Thymus (tissue), 11 donors: Measurements from ENCODE around the gene ZNF679. TPM values are rescaled to one million over a fixed set of nuclear protein-coding genes. Genes with fewer than 3 reads are reported as not detected.
"Not testable (repeated sequence)": the region's sequence is repeated elsewhere in the genome, so short reads cannot be mapped to it uniquely, and the experiment has no call there.

ENCODE experiments used
- DNase-seq, 9 donors: peaks; one replicate each; pipeline ENCODE4 v3.0.0-alpha.2; 2013; ENCODE audit warnings: low spot score in 9 of 9, low read depth in 6 of 9, missing footprints in 1 of 9
- H3K27ac ChIP-seq, 2 donors: one replicate each; pipeline ENCODE4 v1.5.1; 2013; ENCODE audit warnings: control low read depth in 1 of 2, low read depth in 1 of 2, low read length in 1 of 2, mild to moderate bottlenecking in 1 of 2, moderate library complexity in 1 of 2
- H3K27me3 ChIP-seq, 2 donors: one replicate each; pipeline ENCODE4 v1.5.1; 2013; ENCODE audit warnings: low read length in 1 of 2; ENCODE audit not compliant: control insufficient read depth in 2 of 2, insufficient read depth in 1 of 2
- H3K36me3 ChIP-seq, 2 donors: one replicate each; pipeline ENCODE4 v1.5.1; 2013; ENCODE audit warnings: low read length in 1 of 2, mild to moderate bottlenecking in 1 of 2, moderate library complexity in 1 of 2; ENCODE audit not compliant: control insufficient read depth in 2 of 2, insufficient read depth in 2 of 2
- H3K4me1 ChIP-seq, 2 donors: one replicate each; pipeline ENCODE4 v1.5.1; 2013; ENCODE audit warnings: low read length in 2 of 2; ENCODE audit not compliant: control insufficient read depth in 2 of 2, insufficient read depth in 2 of 2
- H3K4me3 ChIP-seq, 2 donors: one replicate each; pipeline ENCODE4 v1.5.1; 2013; ENCODE audit warnings: low read length in 2 of 2, control low read depth in 1 of 2, mild to moderate bottlenecking in 1 of 2
- H3K9me3 ChIP-seq, 2 donors: one replicate each; pipeline ENCODE4 v1.5.1; 2013; ENCODE audit warnings: low read length in 1 of 2, mild to moderate bottlenecking in 1 of 2; ENCODE audit not compliant: control insufficient read depth in 2 of 2, insufficient read depth in 1 of 2
- WGBS: extraction: QIAGEN DNeasy Blood & Tissue Kit; methylation state at CpG from one replicate; pipeline ENCODE4 v1.1.7; 2013; 5-methylcytosine and 5-hydroxymethylcytosine counted together
- polyA plus RNA-seq: library from polyadenylated mRNA; stranded (reverse); fragments of 200-250 nt; gene quantifications from one replicate; pipeline ENCODE4 v1.2.3, GENCODE V29; 2013
- total RNA-seq: library from RNA; stranded (reverse); fragments of 120-200 nt; gene quantifications from one replicate; pipeline ENCODE4 v1.2.4, GENCODE V29; 2013
- donor health status: healthy.

ZNF679 gene
- total and polyA plus RNA-seq, 2 donors: not detected

DNA sequence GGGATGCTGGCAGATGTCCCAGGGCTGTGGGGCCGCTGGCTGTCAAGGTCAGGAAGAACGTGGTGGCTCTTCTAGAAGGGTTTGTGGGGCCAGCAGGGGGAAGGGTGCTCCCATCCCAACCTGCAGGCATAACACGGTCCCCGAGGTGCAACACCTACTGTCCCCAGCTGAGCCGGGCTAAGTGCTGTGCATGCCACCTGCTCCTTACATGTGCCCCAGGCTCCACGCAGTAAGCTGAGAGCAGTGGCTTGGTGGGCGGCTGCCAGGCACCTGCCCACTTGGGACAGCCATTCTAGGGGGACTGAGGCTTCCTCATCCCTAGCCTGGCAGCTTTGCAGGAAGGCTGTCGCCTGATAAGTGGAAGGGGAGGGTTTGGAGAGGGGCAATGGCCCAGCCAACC, 35.5 kb upstream of the ZNF679 start:
- DNase-seq: no peak
- no peak overlapping the region for H3K27ac ChIP-seq
- H3K36me3 ChIP-seq: no peaks in the 10 kb centered on the region
- H3K4me1 ChIP-seq: no peaks in the 10 kb centered on the region
- no peaks in the 10 kb centered on the region for H3K27me3 ChIP-seq
- peaks cover 0 to 27% of the 10 kb centered on the region in 2 donors for H3K9me3 ChIP-seq
- 83% methylated on average over 8 of the region's 8 CpGs for WGBS
- no peak overlapping the region for H3K4me3 ChIP-seq

DNA sequence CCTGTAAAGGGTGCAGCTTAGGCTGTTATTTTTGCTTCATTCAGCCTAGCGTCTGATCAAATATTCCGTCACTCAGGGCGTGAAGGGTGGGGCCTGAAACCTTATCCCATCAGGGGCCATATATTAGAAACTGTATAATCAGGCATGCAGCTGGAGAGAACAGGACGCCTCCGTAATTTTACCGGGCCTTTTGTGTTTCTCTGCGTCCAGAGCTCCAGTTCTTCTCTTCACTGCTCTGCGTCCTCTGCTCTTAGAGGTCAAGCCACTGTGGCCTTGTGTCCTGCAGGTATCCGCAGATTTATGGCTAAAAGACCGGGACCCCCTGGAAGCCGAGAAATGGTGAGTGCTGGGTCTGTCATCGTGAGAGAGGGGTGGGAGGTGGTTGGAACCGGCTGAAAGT, 21.4 kb upstream of the ZNF679 start, which contains the start of gene ZNF735:
Gene ZNF735, plus strand, starts transcription at position 301 of the 400 bp plus-strand sequence. Its CDS starts 0 bp downstream, at position 301.
- H3K27ac ChIP-seq: no peak within 1 kb of the TSS
- no peak within 1 kb of the TSS for H3K4me3 ChIP-seq
- no peaks in the 10 kb centered on the region for H3K36me3 ChIP-seq
- no peak for DNase-seq
- WGBS: 92% methylated on average over 13 of the region's 13 CpGs
- no peaks in the 10 kb centered on the region for H3K27me3 ChIP-seq
- H3K4me1 ChIP-seq: no peaks in the 10 kb centered on the region
- peaks cover 0 to 29% of the 10 kb centered on the region in 2 donors for H3K9me3 ChIP-seq

DNA sequence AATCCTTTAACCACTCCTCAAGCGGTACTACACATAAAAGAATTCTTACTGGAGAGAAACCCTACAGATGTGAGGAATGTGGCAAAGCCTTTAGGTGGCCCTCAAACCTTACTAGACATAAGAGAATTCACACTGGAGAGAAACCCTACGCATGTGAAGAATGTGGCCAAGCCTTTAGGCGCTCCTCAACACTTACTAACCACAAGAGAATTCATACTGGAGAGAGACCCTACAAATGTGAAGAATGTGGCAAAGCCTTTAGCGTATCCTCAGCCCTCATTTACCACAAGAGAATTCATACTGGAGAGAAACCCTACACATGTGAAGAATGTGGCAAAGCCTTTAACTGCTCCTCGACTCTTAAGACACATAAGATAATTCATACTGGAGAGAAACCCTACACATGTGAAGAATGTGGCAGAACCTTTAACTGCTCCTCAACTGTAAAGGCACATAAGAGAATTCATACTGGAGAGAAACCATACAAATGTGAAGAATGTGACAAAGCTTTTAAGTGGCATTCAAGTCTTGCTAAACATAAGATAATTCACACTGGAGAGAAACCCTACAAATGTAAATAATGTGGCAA, 8.5 kb upstream of the ZNF679 start:
- H3K9me3 ChIP-seq: peaks cover 0 to 12% of the 10 kb centered on the region in 2 donors
- DNase-seq, H3K27me3 ChIP-seq, H3K27ac ChIP-seq, H3K4me1 ChIP-seq, H3K36me3 ChIP-seq, H3K4me3 ChIP-seq: not testable (repeated sequence)
- WGBS: 87% methylated on average over 5 of the region's 5 CpGs

DNA sequence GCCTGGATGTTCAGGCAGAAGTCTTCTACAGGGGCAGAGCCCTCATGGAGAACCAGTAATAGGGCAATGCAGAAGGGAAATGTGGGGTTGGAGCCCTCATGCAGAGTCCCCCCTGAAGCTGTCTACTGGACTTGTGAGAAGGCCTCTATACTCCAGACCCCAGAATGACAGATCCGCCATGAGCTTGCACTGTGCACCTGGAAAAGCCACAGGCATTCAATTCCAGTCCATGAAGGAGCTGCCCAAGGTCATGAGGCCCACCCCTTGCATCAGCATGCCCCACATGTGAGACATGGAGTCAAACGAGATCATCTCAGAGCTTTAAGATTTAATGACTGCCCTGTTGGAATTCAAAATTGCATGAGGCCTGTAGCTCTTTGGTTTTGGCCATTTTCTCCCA, 4.9 kb upstream of the ZNF679 start:
- Histone ChIP-seq H3K27me3 (no peaks in the 10 kb centered on the region), H3K36me3 (no peaks in the 10 kb centered on the region), H3K4me3 (no peak overlapping the region), H3K4me1 (no peaks in the 10 kb centered on the region), H3K27ac (no peak overlapping the region), H3K9me3 (peaks cover 2 to 17% of the 10 kb centered on the region in 2 donors)
- WGBS: 65% methylated on average over 2 of the region's 2 CpGs
- no peak for DNase-seq

DNA sequence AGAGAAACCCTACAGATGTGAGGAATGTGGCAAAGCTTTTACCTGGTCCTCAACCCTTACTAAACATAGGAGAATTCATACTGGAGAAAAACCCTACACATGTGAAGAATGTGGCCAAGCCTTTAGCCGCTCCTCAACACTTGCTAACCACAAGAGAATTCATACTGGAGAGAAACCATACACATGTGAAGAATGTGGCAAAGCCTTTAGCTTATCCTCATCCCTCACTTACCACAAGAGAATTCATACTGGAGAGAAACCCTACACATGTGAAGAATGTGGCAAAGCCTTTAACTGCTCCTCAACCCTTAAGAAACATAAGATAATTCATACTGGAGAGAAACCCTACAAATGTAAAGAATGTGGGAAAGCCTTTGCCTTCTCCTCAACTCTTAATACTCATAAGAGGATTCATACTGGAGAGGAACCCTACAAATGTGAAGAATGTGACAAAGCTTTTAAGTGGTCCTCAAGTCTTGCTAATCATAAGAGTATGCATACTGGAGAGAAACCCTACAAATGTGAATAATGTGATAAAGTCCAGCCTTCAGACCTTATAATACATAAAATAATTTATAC, 38.2 kb downstream of the ZNF679 start:
- Histone ChIP-seq H3K9me3 (peaks cover 0 to 3% of the 10 kb centered on the region in 2 donors), H3K27me3 (no peaks in the 10 kb centered on the region), H3K4me1 (no peaks in the 10 kb centered on the region), H3K4me3 (no peak overlapping the region), H3K36me3 (no peaks in the 10 kb centered on the region), H3K27ac (no peak overlapping the region)
- WGBS: 88% methylated on average over 1 of the region's 1 CpG
- no peak for DNase-seq

DNA sequence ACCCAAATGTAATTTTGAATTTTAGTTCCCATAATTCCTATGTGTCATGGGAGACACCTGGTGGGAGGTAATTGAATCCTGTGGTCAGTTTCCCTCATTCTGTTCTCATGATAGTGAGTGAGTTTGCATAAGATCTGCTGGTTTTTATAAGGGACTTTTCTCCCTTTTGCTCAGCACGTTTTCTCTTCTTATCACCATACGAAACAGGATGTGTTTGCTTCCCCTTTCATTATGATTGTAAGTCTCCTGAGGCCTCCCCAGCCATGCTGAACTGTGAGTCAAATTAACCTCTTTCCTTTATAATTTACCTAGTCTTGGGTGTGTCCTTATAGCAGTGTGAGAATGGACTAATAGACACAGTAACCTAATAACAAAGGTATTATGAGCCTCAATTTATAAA, 49.4 kb downstream of the ZNF679 start:
- DNase-seq: no peak
- no peak overlapping the region for H3K27ac ChIP-seq

DNA sequence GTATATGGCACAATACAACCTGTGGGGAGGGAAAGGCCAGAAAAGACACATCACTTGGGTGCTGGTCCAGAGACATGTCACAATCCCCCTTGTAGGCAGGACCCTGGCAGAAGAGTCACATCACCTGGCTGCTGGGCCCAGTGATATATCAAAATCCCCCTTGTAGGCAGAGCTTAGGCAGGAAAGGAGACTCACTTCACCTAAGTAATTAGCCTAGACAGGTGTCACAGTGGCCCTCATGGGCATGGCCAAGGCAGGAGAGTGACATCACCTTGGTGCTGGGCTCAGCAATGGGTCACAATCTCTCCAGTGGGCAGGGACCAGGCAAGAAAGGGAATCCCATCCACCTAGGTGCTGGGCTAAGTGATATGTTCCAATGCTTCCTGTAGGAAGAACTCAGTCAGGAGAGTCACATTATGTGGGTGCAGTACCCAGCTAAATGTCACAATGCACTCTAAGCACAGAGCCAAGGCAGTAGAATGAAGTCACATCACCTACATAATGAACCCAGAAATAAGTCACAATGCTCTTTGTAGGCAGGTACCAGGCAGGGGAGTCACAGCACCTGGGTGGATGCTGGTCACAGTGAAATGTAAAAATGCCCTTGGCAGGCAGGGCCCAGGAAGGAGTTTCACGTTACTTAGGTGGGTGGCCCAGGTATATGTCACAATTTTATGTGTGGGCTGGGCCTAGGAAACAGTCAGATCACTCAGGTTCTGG, 66.6 kb downstream of the ZNF679 start:
- H3K4me3 ChIP-seq: no peak overlapping the region
- H3K4me1 ChIP-seq: no peaks in the 10 kb centered on the region
- 65% methylated on average over 1 of the region's 1 CpG for WGBS
- no peaks in the 10 kb centered on the region for H3K27me3 ChIP-seq
- DNase-seq: no peak
- no peaks in the 10 kb centered on the region for H3K36me3 ChIP-seq
- H3K27ac ChIP-seq: no peak overlapping the region
- H3K9me3 ChIP-seq: peaks cover 0 to 16% of the 10 kb centered on the region in 2 donors

More for the DNA sequence above, 49.4 kb downstream of the ZNF679 start:
- no peak overlapping the region for H3K4me3 ChIP-seq
- H3K27me3 ChIP-seq: no peaks in the 10 kb centered on the region
- 63% methylated on average over 2 of the region's 2 CpGs for WGBS
- peaks cover 0 to 3% of the 10 kb centered on the region in 2 donors for H3K9me3 ChIP-seq
- no peaks in the 10 kb centered on the region for H3K4me1 ChIP-seq
- no peaks in the 10 kb centered on the region for H3K36me3 ChIP-seq

DNA sequence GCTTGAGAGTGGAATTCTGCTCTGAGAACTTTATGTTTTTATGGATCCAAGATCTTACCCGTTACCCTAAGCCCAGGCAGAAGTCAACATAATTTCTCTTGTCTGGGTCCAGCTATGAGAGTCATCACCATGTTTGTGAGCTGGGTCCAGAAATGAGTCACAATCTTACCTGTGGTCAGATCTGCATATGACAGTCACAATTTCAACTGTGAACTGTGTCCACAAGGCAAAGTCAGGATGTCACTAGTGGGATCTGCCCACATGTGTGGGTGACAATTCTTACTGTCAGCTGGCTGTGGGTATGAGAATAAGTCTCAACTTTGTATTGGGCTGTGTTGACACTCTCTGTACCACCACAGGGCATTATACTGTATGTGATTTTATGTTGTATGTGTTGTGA, 69.1 kb downstream of the ZNF679 start:
- not testable (repeated sequence) for H3K36me3 ChIP-seq, H3K4me1 ChIP-seq, DNase-seq, H3K9me3 ChIP-seq, H3K27ac ChIP-seq, H3K27me3 ChIP-seq, H3K4me3 ChIP-seq
- WGBS: 87% methylated on average over 1 of the region's 1 CpG

DNA sequence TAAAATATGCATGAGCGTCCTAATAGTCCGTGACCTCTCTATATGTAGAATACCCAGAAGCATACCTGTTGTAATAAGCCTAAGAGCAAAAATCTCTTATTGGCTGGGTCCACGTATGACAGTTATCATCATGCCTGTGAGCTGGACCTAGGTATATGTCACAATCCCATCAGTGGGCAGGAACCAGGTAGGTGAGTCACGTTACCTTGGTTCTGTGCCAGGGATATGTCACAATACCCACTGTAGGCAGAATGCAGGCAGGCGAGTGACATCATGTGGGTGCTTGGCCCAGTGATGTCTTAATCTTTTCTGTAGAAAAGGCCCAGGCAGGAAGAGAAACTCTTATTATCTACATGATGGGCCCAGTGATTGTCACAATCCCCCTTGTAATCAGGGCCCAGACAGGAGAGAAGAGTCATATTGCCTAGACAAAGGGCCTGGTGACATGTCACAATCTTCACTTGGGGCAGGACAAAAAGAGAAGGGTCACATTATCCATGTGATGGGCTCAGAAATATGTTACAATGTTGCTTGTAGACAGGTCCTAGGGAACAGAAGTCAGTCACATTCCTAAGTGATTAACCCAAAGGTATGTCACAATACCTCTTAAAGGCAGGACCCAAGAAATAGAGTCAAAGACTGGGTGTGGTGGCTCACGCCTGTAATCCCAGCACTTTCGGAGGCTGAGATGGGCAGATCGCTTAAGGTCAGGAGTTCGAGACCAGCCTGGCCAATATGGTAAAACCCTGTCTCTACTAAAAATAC, 72.5 kb downstream of the ZNF679 start:
- DNase-seq: no peak
- Histone ChIP-seq H3K4me1 (no peaks in the 10 kb centered on the region), H3K27me3 (no peaks in the 10 kb centered on the region), H3K9me3 (peaks cover 0 to 4% of the 10 kb centered on the region in 2 donors), H3K27ac (no peak overlapping the region), H3K36me3 (no peaks in the 10 kb centered on the region), H3K4me3 (no peak overlapping the region)
- WGBS: 94% methylated on average over 9 of the region's 9 CpGs
